HUES6 (cell line): ENCODE measurements around the gene AMBP.

Experiments
- H3K27ac ChIP-seq: 2 replicates; pipeline ENCODE4 v1.7.0; 2013; ENCODE audit warnings: low read depth, mild to moderate bottlenecking, low read length, inconsistent platforms
- H3K27me3 ChIP-seq: 2 replicates; pipeline ENCODE4 v1.6.1; 2013; ENCODE audit warnings: low read length; ENCODE audit not compliant: control insufficient read depth, insufficient read depth
- H3K36me3 ChIP-seq: 2 replicates; pipeline ENCODE4 v1.6.1; 2013; ENCODE audit warnings: low read length; ENCODE audit not compliant: control insufficient read depth, insufficient read depth
- H3K4me1 ChIP-seq: 2 replicates; pipeline ENCODE4 v1.6.1; 2013; ENCODE audit warnings: low read length; ENCODE audit not compliant: control insufficient read depth, insufficient read depth
- H3K4me3 ChIP-seq: 2 replicates; pipeline ENCODE4 v1.5.1; 2013; ENCODE audit warnings: low read depth, low read length
- H3K9ac ChIP-seq: one replicate; pipeline ENCODE4 v1.6.1; 2013; ENCODE audit warnings: mild to moderate bottlenecking, low read length
- H3K9me3 ChIP-seq: 2 replicates; pipeline ENCODE4 v1.6.1; 2013; ENCODE audit warnings: low read depth, low read length; ENCODE audit not compliant: control insufficient read depth, insufficient read depth

The AMBP gene

GRCh38 chr9:114078021-114078780 is at the start of gene AMBP:
AMBP (minus strand) TSS chr9:114078300; CDS start chr9:114078209, 91 bp downstream.
- Histone ChIP-seq H3K9ac (no peak within 1 kb of the TSS), H3K27ac (no peak within 1 kb of the TSS), H3K4me3 (no peak within 1 kb of the TSS), H3K36me3 (no peaks in the 10 kb centered on the region), H3K9me3 (no peaks in the 10 kb centered on the region), H3K27me3 (peaks cover 18% of the 10 kb centered on the region), H3K4me1 (no peaks in the 10 kb centered on the region)

- H3K9me3 ChIP-seq, result no peaks in the 10 kb centered on the region; the same call in 1 of the 2 replicates
- no peaks in the 10 kb centered on the region for H3K36me3 ChIP-seq
- no peak overlapping the region for H3K4me3 ChIP-seq
- H3K4me1 ChIP-seq, result peaks cover 10% of the 10 kb centered on the region
- H3K27ac ChIP-seq, result no peak overlapping the region
- H3K27me3 ChIP-seq, result no peaks in the 10 kb centered on the region
- no peak overlapping the region for H3K9ac ChIP-seq
These were observed 48.4 kb upstream of the AMBP start for GRCh38 chr9:114126247-114127060.

DNA sequence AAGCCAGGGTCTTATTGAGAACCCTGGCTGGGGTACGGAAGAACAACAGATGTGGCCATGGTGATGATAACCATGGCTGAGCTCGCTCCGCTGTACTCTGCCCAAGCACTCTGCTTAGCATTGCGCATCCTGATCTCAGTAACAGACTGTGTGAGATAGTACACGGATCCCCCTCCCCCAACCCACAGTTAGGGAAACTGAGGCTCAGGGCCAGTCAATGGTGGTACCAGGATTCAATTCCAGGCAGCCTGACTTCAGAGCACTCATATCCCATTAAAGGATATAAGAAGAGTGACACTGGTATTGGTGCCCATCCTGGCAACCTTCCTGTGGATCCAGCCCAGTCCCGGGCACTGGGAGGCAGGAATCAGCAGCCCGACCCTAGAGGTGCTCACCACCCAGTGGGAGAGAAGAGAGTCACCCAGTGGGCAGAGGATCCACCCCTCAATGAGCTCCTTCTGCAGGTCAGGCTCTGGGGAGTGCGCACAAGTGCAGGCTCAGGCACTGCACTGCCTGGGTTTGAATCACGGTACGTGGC is 47.4 kb upstream of the AMBP start:
- H3K27ac ChIP-seq, result no peak overlapping the region
- no peaks in the 10 kb centered on the region for H3K27me3 ChIP-seq
- no peak overlapping the region for H3K4me3 ChIP-seq
- H3K4me1 ChIP-seq, result peaks cover 8% of the 10 kb centered on the region; the same call in 1 of the 2 replicates
- no peaks in the 10 kb centered on the region; the same call in 1 of the 2 replicates for H3K9me3 ChIP-seq
- H3K36me3 ChIP-seq, result no peaks in the 10 kb centered on the region
- H3K9ac ChIP-seq, result no peak overlapping the region

- Histone ChIP-seq H3K27ac (no peak overlapping the region), H3K27me3 (no peaks in the 10 kb centered on the region), H3K4me1 (peaks cover 8% of the 10 kb centered on the region; the same call in 1 of the 2 replicates), H3K9ac (no peak overlapping the region), H3K36me3 (no peaks in the 10 kb centered on the region), H3K9me3 (no peaks in the 10 kb centered on the region; the same call in 1 of the 2 replicates), H3K4me3 (no peak overlapping the region)
These were observed 46.8 kb upstream of the AMBP start for GRCh38 chr9:114124666-114125475.

- H3K4me1 ChIP-seq, result peaks cover 8% of the 10 kb centered on the region; the same call in 1 of the 2 replicates
These were observed 46.0 kb upstream of the AMBP start for GRCh38 chr9:114124138-114124537.

DNA sequence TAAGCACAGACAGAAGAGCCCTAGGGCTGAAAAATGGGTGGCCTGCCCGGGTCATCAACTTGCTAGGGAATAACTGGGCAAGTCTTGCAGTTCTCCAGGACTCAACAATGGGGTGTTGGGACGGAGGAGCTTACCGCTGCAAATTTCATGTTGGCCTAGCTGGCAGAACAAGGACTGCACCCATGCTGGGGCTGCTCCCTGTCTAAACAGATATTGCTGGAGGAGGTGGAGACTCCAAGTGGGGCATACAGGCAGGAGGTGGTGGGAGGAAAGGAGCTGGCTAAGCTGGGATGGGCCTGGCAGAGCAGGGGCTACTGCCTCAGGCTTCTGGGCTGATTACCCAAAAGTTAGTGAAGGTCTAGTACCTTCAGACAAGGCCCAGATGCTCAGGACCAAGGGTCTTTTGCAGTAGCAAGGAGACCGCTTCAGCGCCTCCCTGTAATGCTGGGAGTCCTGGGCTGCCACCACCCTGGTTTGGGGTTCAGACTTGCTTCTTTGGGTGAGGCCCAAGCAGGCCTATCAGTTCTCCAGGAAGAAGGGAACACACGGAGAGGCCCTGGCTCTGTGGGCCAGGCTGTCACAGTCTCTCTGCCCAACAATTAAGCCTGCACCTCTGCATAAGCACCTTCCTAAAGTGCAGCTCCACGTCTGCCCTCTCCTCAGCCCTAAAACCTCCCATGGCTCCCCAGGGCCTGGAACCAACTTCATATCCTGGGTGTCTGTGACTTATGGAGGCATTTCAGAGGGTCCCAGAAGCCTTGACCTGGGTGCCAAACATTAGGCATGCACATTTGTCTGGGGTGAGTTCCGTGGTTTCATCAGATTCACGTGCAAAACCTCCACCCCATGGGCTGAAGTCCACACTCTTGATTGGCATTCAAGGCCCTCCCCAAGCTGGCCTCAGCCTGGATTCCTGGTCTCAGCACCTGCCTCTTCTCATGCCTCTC is 45.2 kb upstream of the AMBP start:
- Histone ChIP-seq H3K4me3 (no peak overlapping the region), H3K27me3 (no peaks in the 10 kb centered on the region), H3K9ac (no peak overlapping the region), H3K36me3 (no peaks in the 10 kb centered on the region), H3K27ac (no peak overlapping the region), H3K4me1 (peaks cover 9% of the 10 kb centered on the region; the same call in 1 of the 2 replicates), H3K9me3 (no peaks in the 10 kb centered on the region; the same call in 1 of the 2 replicates)

More at GRCh38 chr9:114124138-114124537, 46.0 kb upstream of the AMBP start:
- no peak overlapping the region for H3K9ac ChIP-seq
- H3K9me3 ChIP-seq, result no peaks in the 10 kb centered on the region; the same call in 1 of the 2 replicates
- no peak overlapping the region for H3K4me3 ChIP-seq
- no peak overlapping the region for H3K27ac ChIP-seq
- no peaks in the 10 kb centered on the region for H3K36me3 ChIP-seq
- H3K27me3 ChIP-seq, result no peaks in the 10 kb centered on the region

DNA sequence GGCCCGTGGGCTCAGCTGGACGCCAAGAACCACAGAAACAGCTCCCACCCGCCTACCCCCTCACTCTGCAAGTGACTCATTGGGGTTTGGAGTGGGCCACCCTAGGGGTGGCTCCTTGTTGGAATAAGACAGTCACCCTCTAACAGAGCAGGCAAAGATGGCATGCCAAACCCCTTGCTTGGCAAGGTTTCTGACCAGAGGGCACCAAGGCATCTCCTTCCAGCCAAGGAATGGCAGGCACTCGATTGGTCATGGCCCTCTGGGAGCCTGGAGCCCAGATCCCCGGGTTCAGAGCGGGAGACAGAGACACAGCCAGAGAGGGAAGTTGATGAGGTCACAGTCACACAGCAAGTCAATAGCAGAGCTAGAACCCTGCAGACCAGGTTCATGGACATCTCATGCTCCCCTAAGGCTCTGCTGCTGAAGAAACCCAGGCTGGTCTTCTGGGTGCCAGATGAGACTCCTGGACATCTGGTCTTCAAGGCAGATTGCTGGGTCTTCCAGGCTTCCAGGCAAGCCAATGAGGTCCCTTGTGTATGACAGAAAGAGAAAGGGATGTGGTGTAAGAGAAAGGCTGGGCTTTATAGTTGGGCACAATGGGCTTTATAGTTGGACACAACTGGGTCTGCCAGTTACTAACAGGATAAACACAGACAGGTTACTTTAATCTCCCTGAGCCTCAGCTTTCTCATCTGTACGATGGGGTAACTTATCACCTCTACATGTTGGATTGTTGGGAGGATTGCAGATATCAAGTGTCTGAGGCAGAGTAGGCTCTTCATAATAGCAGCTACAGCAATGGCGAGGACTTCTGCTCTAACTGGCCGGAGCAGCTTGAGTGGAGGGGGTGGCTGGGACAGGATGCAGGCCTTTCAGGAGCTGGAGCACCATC is 44.3 kb upstream of the AMBP start:
- Histone ChIP-seq H3K4me3 (no peak overlapping the region), H3K36me3 (no peaks in the 10 kb centered on the region), H3K9ac (no peak overlapping the region), H3K27ac (no peak overlapping the region), H3K4me1 (peaks cover 13% of the 10 kb centered on the region; the same call in 1 of the 2 replicates), H3K9me3 (no peaks in the 10 kb centered on the region; the same call in 1 of the 2 replicates), H3K27me3 (no peaks in the 10 kb centered on the region)

DNA sequence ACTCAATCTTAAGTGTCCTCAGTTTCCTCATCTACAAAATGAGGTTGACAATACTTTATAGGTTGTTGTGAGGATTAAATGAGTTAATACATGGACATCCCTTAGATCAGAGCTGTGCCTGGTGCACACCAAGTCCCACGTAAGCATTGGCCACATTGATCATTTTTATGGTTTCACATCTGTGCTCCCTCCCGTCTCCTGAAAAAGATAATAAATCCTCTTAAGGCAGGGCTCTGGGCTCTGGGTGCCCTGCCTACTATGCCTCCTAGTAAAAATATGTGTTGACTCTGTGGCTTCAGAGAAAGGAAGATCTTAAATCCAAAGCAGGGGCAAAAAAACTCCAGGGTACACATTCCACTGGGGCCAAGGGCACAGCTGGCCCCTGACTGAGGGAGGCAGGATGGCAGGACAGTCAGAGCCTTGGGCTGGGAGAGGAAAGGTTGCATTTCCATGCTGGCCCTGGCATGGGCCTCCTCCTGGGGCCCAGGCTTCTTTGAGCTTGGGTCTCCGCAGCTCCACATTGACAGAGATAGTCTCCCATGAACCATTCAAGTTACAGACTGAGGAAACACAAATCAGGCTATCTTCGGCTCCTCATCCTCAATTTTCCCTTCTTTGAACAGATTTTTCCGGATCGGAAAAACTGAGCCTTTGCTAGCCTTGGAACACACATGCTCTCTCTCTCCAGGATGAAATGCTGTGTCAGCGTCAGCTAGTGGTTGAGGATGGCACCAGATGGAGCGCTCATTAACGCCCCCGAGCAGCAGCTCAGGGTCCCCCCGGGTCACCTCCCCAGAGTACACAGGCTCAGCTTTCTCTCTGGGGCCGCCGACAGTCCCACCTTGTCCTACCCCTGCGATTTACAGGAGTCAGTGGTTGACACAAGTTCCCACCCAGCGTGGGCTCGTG is 43.4 kb upstream of the AMBP start:
- Histone ChIP-seq H3K4me3 (no peak overlapping the region), H3K27ac (no peak overlapping the region), H3K36me3 (no peaks in the 10 kb centered on the region), H3K9me3 (no peaks in the 10 kb centered on the region), H3K27me3 (no peaks in the 10 kb centered on the region), H3K9ac (no peak overlapping the region), H3K4me1 (peaks cover 13% of the 10 kb centered on the region; the same call in 1 of the 2 replicates)
